HEK293T (cell line): ENCODE measurements around the gene ATMIN.

ENCODE experiments used
- CTCF ChIA-PET: fragments of 350-600 bp; formaldehyde crosslinking; extraction: SDS; loops from one replicate; lab custom pipeline; 2021; ENCODE audit warnings: antibody characterized with exemption, inconsistent platforms; lab: Yijun Ruan, JAX
- POLR2A ChIA-PET: fragments of 350-600 bp; formaldehyde crosslinking; extraction: SDS; loops from one replicate; lab custom pipeline; 2020; ENCODE audit warnings: antibody characterized with exemption, inconsistent platforms; lab: Yijun Ruan, JAX
- DNase-seq: peaks from one replicate; pipeline ENCODE4 v3.0.0; 2012; ENCODE audit warnings: mixed read lengths; ENCODE audit errors: extremely low spot score
- ARNT ChIP-seq: fragments of 450-650 bp; IDR thresholded peaks from 2 replicates; pipeline ENCODE4 v1.6.1; 2017; ENCODE audit warnings: mild to moderate bottlenecking
- BHLHE40 ChIP-seq: fragments of 450-650 bp; IDR thresholded peaks from 2 replicates; pipeline ENCODE4 v1.6.1; 2016; ENCODE audit warnings: mild to moderate bottlenecking, moderate library complexity, borderline replicate concordance
- CTBP1 ChIP-seq: fragments of 450-650 bp; IDR thresholded peaks from 2 replicates; pipeline ENCODE4 v1.6.1; 2016; ENCODE audit warnings: borderline replicate concordance
- ELF4 ChIP-seq: fragments of 450-650 bp; IDR thresholded peaks from 2 replicates; pipeline ENCODE4 v1.6.1; 2017; ENCODE audit warnings: antibody characterized with exemption
- FOXA1 ChIP-seq: fragments of 450-650 bp; IDR thresholded peaks from 2 replicates; pipeline ENCODE4 v1.6.1; 2016; ENCODE audit warnings: mild to moderate bottlenecking
- FOXK2 ChIP-seq: fragments of 450-650 bp; IDR thresholded peaks from 2 replicates; pipeline ENCODE4 v1.6.1; 2016; ENCODE audit warnings: mild to moderate bottlenecking
- FOXM1 ChIP-seq: fragments of 450-650 bp; IDR thresholded peaks from 2 replicates; pipeline ENCODE4 v1.6.1; 2017; ENCODE audit warnings: mild to moderate bottlenecking, borderline replicate concordance
- HDGF ChIP-seq: fragments of 450-650 bp; IDR thresholded peaks from 2 replicates; pipeline ENCODE4 v1.6.1; 2017; ENCODE audit warnings: antibody characterized with exemption, borderline replicate concordance
- L3MBTL2 ChIP-seq: fragments of 450-650 bp; conservative IDR thresholded peaks from 2 replicates; pipeline ENCODE4 v1.6.1; 2016; ENCODE audit warnings: mild to moderate bottlenecking
- LEF1 ChIP-seq: fragments of 450-650 bp; IDR thresholded peaks from 2 replicates; pipeline ENCODE4 v1.6.1; 2017; ENCODE audit warnings: mild to moderate bottlenecking, borderline replicate concordance
- NFRKB ChIP-seq: fragments of 450-650 bp; IDR thresholded peaks from 2 replicates; pipeline ENCODE4 v1.6.1; 2016; ENCODE audit warnings: mild to moderate bottlenecking, moderate library complexity
- PKNOX1 ChIP-seq: fragments of 450-650 bp; IDR thresholded peaks from 2 replicates; pipeline ENCODE4 v1.6.1; 2016
- SP1 ChIP-seq: fragments of 450-650 bp; IDR thresholded peaks from 2 replicates; pipeline ENCODE4 v1.6.1; 2017
- SUZ12 ChIP-seq: fragments of 450-650 bp; IDR thresholded peaks from 2 replicates; pipeline ENCODE4 v1.6.1; 2016; ENCODE audit warnings: mild to moderate bottlenecking
- TARDBP ChIP-seq: fragments of 450-650 bp; IDR thresholded peaks from 2 replicates; pipeline ENCODE4 v1.6.1; 2016
- ZNF384 ChIP-seq: fragments of 450-650 bp; IDR thresholded peaks from 2 replicates; pipeline ENCODE4 v1.6.1; 2016

Gene ATMIN

DNA sequence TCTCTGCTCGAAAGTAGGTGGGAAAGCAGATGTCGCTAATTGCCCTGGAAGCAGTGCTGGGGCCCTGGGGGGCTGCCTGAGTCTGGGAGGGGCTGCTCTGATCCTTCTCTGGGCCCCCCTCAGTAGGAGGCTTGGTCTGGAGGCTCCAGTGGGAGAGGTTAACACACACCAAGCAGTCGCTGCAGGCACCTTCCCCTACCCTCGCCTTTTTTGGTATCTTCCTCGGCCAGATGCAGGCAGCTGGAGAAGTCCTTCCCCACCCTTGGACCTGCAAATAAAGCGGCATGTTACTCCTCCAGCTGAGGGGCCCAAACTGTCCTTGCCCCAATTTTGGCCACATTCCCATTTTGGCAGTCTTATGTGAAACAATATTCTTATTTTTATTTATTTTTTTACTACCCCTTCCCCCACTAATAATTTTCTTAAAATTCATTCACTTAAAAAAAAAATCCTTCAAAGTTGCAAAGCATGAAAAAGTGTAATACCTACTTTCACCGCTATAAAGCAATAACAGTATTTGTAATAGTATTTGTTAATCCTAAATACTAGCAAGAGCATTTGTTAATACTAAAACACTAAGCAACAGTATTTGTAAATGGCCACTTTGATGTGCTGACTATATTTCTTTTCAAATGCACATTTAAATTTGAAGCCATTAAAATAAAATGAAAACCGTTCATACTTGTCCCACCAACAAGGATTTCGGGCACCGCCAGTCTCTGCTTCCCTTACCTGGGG is 26.4 kb downstream of the ATMIN start:
- DNase-seq: no peak

DNA sequence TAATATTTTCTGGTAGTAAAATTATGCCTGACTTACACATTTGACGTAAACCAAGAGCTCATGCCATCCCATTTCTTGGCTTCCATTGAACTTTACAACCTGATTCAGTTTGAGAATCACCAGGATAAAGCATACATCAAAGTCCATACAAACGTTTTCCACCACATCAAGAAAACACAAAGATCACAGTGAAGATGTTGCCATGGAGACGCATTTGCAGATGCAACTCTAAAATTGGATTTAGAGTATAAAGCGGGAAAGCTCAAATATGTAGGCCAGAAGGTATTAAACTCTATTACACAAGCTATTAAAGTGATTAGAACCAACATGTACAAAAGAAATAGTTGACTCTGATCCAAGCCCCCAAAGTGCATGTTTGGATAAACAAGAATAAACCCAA is 31.0 kb downstream of the ATMIN start:
- ChIA-PET CTCF (interaction anchor here (0.7 kb wide), 1 partner anchor 164 kb away, joined by 3 read pairs; no protein-coding TSS in a partner anchor), POLR2A (interaction anchor here (1.1 kb wide), 1 partner anchor 10 kb away, joined by 5 read pairs; the partner anchor contains the start of gene C16orf46)
- no peak for TF ChIP-seq ZNF384
- no peak for TF ChIP-seq HDGF
- no peak for TF ChIP-seq L3MBTL2
- TF ChIP-seq ARNT: no peak
- no peak for TF ChIP-seq CTBP1
- no peak for TF ChIP-seq TARDBP
- TF ChIP-seq LEF1: no peak
- TF ChIP-seq PKNOX1: no peak
- no peak for TF ChIP-seq FOXA1
- no peak for TF ChIP-seq NFRKB
- no peak for TF ChIP-seq FOXK2
- TF ChIP-seq SP1: no peak
- TF ChIP-seq SUZ12: no peak
- TF ChIP-seq BHLHE40: no peak
- no peak for TF ChIP-seq ELF4
- no peak for TF ChIP-seq FOXM1
- no peak for DNase-seq

More for the DNA sequence above, 26.4 kb downstream of the ATMIN start:
- no peak for TF ChIP-seq NFRKB
- TF ChIP-seq PKNOX1: no peak
- TF ChIP-seq FOXA1: no peak
- TF ChIP-seq LEF1: no peak
- no peak for TF ChIP-seq ZNF384
- TF ChIP-seq BHLHE40: no peak
- no peak for TF ChIP-seq L3MBTL2
- TF ChIP-seq FOXM1: no peak
- TF ChIP-seq HDGF: no peak
- no peak for TF ChIP-seq CTBP1
- TF ChIP-seq SUZ12: no peak
- TF ChIP-seq ARNT: no peak
- no peak for TF ChIP-seq FOXK2
- no peak for TF ChIP-seq TARDBP
- TF ChIP-seq SP1: no peak
- CTCF ChIA-PET: no interaction called here
- POLR2A ChIA-PET: no interaction called here

DNA sequence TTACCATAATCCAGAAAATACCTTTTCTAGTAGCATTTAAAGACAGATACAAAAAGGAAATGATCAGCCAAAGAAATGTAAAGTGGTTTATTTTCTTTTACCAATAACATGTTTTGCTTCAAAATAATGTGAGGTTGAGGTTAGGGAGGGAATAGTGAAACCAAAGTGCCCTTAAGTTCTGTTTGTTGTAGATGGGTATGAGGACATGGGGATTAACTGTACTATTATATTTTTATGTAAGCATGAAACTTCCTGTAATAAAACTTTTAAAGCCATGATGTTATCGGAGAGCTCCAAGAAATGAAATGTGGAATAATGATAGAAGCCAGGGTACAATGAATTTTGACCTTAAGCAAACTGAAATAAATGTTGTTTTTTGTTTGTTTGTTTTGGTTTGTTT is 31.5 kb downstream of the ATMIN start:
- ChIA-PET CTCF (no interaction called here), POLR2A (interaction anchor here (1.1 kb wide), 1 partner anchor 9 kb away, joined by 5 read pairs; the partner anchor contains the start of gene C16orf46)
- no peak for DNase-seq
- TF ChIP-seq ELF4 (no peak), SUZ12 (no peak)

DNA sequence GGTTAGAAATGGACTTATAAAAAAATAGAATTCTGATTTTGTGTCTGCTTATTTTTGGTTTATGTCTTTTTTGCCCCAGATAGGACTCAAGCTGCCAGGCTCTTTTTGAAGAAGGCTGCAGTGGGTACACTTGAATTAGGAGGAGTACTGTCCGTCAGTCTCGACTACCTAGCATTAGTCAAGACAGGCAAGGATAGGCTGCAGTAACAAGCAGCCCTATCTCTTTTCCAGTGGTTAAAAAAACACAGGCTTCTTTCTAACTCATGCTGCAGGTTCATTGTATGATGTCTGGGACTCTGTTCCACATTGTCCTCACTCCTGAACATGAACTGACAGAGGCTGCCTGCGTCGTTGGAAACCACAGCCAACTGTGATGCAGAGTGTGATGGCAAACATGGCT is 33.4 kb downstream of the ATMIN start:
- no peak for DNase-seq
- TF ChIP-seq NFRKB: no peak
- TF ChIP-seq ARNT: no peak
- no peak for TF ChIP-seq FOXM1
- no peak for TF ChIP-seq SUZ12
- no peak for TF ChIP-seq ZNF384
- no peak for TF ChIP-seq CTBP1
- no peak for TF ChIP-seq ELF4
- no peak for TF ChIP-seq FOXA1
- TF ChIP-seq L3MBTL2: no peak
- no peak for TF ChIP-seq PKNOX1
- POLR2A ChIA-PET: no interaction called here
- CTCF ChIA-PET: no interaction called here

DNA sequence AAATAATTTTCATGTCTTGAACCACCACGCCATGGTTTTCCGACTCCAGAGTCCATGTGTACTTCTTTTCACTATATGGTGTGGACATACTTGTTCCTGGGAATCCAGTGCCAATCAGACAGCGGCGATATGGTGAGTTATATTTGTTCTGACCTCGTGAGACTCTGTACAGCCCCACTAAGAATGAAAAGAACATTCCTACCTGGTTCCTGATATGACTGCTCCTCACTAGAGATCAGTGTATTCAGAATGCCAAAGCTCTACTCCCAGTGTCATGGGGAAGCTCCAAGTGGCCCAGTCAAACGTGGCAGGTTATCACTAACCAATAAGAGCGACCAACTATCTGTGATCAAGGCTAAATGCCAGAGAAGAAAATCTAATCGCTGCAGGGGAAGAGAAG is 35.3 kb downstream of the ATMIN start:
- ChIA-PET POLR2A (no interaction called here), CTCF (no interaction called here)
- TF ChIP-seq CTBP1 (no peak), ZNF384 (no peak), L3MBTL2 (no peak), NFRKB (no peak), FOXA1 (no peak), FOXM1 (no peak), PKNOX1 (no peak), ARNT (no peak), LEF1 (no peak), BHLHE40 (no peak), HDGF (no peak), SUZ12 (no peak), ELF4 (no peak), SP1 (no peak), FOXK2 (no peak), TARDBP (no peak)
- no peak for DNase-seq

DNA sequence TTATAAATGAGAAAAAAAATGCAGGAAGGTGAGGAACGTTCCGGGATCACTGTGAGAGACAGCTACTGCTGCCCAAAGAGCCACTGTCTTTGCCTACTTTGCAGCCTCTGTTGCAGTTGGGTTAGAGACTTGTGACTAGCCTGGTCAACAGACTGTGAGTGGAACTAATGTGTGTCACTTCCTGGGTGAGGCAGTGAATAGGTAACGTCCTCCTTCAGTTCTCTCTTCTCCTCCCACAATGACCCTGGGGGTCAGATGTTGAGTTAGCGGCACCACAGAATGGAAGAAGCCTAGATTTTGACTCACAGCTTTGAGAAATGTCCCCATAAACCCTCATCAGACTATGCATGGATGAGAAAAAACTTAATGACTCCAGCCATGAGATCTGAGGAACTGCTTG is 36.2 kb downstream of the ATMIN start:
- no peak for DNase-seq
- CTCF ChIA-PET: no interaction called here
- TF ChIP-seq NFRKB (no peak), SP1 (no peak), BHLHE40 (no peak), L3MBTL2 (no peak), PKNOX1 (no peak), TARDBP (no peak), CTBP1 (no peak), ELF4 (no peak), SUZ12 (no peak), FOXM1 (no peak), LEF1 (no peak), FOXK2 (no peak), FOXA1 (no peak), ZNF384 (no peak), ARNT (no peak), HDGF (no peak)
- POLR2A ChIA-PET: no interaction called here
